ENCODE measurements around the gene GRIK3.

DNA sequence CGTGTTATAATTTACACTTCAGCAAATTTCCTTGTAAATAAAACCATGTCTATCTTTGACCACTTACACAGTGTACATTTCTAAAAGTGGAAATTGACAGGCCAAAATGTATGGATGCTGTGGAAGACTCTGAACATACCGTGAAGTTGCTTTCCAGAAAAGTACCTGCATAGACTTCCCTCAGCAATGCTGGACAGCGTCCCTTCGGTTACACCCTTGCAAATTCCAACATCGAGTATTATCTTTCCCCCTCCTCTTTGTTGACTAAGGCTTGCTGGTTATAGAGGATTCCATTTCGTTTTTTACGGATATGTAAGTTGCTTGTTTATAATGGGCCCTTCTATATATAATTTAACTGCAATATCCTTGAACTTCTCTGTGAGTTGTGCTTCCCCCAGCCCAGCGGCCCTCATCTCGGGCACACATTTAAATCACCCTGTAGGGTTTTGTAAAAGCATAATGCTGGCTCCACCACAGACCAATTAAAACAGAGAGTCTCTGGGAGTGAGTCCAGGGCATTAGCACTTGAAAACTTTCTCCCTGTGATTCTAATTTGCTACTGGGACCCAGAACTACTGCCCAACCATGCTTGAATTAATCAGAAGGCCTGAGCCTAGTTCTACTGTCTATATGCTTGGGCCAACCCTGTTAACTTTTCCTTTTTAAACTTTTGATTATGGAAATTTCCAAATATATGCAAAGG, 230.3 kb downstream of the GRIK3 start:
- TF ChIP-seq, protein P1, sequence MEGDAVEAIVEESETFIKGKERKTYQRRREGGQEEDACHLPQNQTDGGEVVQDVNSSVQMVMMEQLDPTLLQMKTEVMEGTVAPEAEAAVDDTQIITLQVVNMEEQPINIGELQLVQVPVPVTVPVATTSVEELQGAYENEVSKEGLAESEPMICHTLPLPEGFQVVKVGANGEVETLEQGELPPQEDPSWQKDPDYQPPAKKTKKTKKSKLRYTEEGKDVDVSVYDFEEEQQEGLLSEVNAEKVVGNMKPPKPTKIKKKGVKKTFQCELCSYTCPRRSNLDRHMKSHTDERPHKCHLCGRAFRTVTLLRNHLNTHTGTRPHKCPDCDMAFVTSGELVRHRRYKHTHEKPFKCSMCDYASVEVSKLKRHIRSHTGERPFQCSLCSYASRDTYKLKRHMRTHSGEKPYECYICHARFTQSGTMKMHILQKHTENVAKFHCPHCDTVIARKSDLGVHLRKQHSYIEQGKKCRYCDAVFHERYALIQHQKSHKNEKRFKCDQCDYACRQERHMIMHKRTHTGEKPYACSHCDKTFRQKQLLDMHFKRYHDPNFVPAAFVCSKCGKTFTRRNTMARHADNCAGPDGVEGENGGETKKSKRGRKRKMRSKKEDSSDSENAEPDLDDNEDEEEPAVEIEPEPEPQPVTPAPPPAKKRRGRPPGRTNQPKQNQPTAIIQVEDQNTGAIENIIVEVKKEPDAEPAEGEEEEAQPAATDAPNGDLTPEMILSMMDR (IDR thresholded peaks at IDR 0.05; ENCODE audit: poor library complexity): no peak
- no peak for TF ChIP-seq EZH2 (IDR thresholded peaks at IDR 0.05; ENCODE audit: borderline replicate concordance)
- no peak for TF ChIP-seq EZH2phosphoT487 (IDR thresholded peaks at IDR 0.05; ENCODE audit: low read depth, severe bottlenecking, unreplicated experiment)
